NT2/D1 (cell line): ENCODE measurements around the gene MYOC.
"Not testable (repeated sequence)": the region's sequence is repeated elsewhere in the genome, so short reads cannot be mapped to it uniquely, and the experiment has no call there.

Experiments
- DNase-seq: peaks from one replicate; pipeline ENCODE4 v3.0.0-alpha.2; 2011; ENCODE audit warnings: low read depth, low spot score
- H3K27me3 ChIP-seq: 2 replicates; pipeline ENCODE4 v1.6.0; 2011; ENCODE audit warnings: mild to moderate bottlenecking; ENCODE audit not compliant: insufficient read length, insufficient read depth
- H3K36me3 ChIP-seq: 2 replicates; pipeline ENCODE4 v1.6.1; 2011; ENCODE audit warnings: mild to moderate bottlenecking, low read length, mixed read lengths; ENCODE audit not compliant: insufficient read depth, insufficient read length
- H3K4me1 ChIP-seq: 2 replicates; pipeline ENCODE4 v1.5.1; 2011; ENCODE audit not compliant: insufficient read depth, insufficient read length
- H3K4me3 ChIP-seq: 2 replicates; pipeline ENCODE4 v1.5.1; 2011; ENCODE audit warnings: low read depth; ENCODE audit not compliant: insufficient read length
- H3K9ac ChIP-seq: 2 replicates; pipeline ENCODE4 v1.6.0; 2011; ENCODE audit warnings: low read depth; ENCODE audit not compliant: insufficient read length
- H3K9me3 ChIP-seq: 2 replicates; pipeline ENCODE4 v1.5.1; 2011; ENCODE audit warnings: mild to moderate bottlenecking, low read length; ENCODE audit not compliant: insufficient read depth
- SUZ12 ChIP-seq: IDR thresholded peaks from 2 replicates; pipeline ENCODE4 v1.6.1; 2011; ENCODE audit not compliant: insufficient read length, insufficient read depth; ENCODE audit errors: extremely low read depth
- YY1 ChIP-seq: IDR thresholded peaks from 2 replicates; pipeline ENCODE4 v1.6.1; 2011; ENCODE audit not compliant: insufficient read length, insufficient read depth
- ZNF274 ChIP-seq: IDR thresholded peaks from 2 replicates; pipeline ENCODE4 v1.6.1; 2011; ENCODE audit warnings: mild to moderate bottlenecking, low read depth, low read length

Gene MYOC

GRCh38 chr1:171600862-171601261 is 51.6 kb downstream of the MYOC start:
- no peak for DNase-seq
- H3K9me3 ChIP-seq: no peaks in the 10 kb centered on the region
- H3K4me3 ChIP-seq: no peak overlapping the region
- TF ChIP-seq ZNF274 (no peak), SUZ12 (no peak)
- peaks cover 2% of the 10 kb centered on the region for H3K4me1 ChIP-seq
- H3K27me3 ChIP-seq: no peaks in the 10 kb centered on the region
- H3K36me3 ChIP-seq: no peaks in the 10 kb centered on the region
- H3K9ac ChIP-seq: no peak overlapping the region

GRCh38 chr1:171600310-171600709 is 52.2 kb downstream of the MYOC start:
- H3K9ac ChIP-seq, H3K4me1 ChIP-seq, H3K4me3 ChIP-seq, H3K27me3 ChIP-seq, H3K36me3 ChIP-seq, DNase-seq, H3K9me3 ChIP-seq: not testable (repeated sequence)

GRCh38 chr1:171597203-171597602 is 55.3 kb downstream of the MYOC start:
- H3K4me3 ChIP-seq: no peak overlapping the region
- no peaks in the 10 kb centered on the region for H3K27me3 ChIP-seq
- no peaks in the 10 kb centered on the region for H3K4me1 ChIP-seq
- no peak overlapping the region for H3K9ac ChIP-seq
- no peaks in the 10 kb centered on the region for H3K9me3 ChIP-seq
- no peak for DNase-seq
- H3K36me3 ChIP-seq: peaks cover 31% of the 10 kb centered on the region
- no peak for TF ChIP-seq YY1
- no peak for TF ChIP-seq ZNF274
- TF ChIP-seq SUZ12: no peak

GRCh38 chr1:171596705-171597104 is 55.8 kb downstream of the MYOC start:
- TF ChIP-seq SUZ12: no peak
- no peak for TF ChIP-seq ZNF274
- no peak for TF ChIP-seq YY1
- Histone ChIP-seq H3K36me3 (peaks cover 36% of the 10 kb centered on the region), H3K9me3 (no peaks in the 10 kb centered on the region), H3K9ac (no peak overlapping the region), H3K4me1 (no peaks in the 10 kb centered on the region), H3K4me3 (no peak overlapping the region), H3K27me3 (no peaks in the 10 kb centered on the region)
- no peak for DNase-seq

- Histone ChIP-seq H3K4me1 (no peaks in the 10 kb centered on the region), H3K9me3 (no peaks in the 10 kb centered on the region), H3K4me3 (no peak overlapping the region), H3K36me3 (peaks cover 42% of the 10 kb centered on the region), H3K27me3 (no peaks in the 10 kb centered on the region), H3K9ac (no peak overlapping the region)
- TF ChIP-seq ZNF274 (no peak), SUZ12 (no peak)
- DNase-seq: no peak
Measured at GRCh38 chr1:171596119-171596518, 56.4 kb downstream of the MYOC start.

- H3K27me3 ChIP-seq: no peaks in the 10 kb centered on the region
- H3K36me3 ChIP-seq: peaks cover 50% of the 10 kb centered on the region
- no peaks in the 10 kb centered on the region for H3K4me1 ChIP-seq
- H3K9ac ChIP-seq: no peak overlapping the region
- no peak overlapping the region for H3K4me3 ChIP-seq
- DNase-seq: no peak
- TF ChIP-seq YY1 (no peak), SUZ12 (no peak), ZNF274 (no peak)
- H3K9me3 ChIP-seq: no peaks in the 10 kb centered on the region
Measured at GRCh38 chr1:171595324-171595723, 57.2 kb downstream of the MYOC start.

GRCh38 chr1:171590022-171590421 is 62.5 kb downstream of the MYOC start:
- H3K36me3 ChIP-seq: peaks cover 93% of the 10 kb centered on the region
- H3K9ac ChIP-seq: no peak overlapping the region
- no peak for DNase-seq
- no peaks in the 10 kb centered on the region for H3K27me3 ChIP-seq
- H3K4me1 ChIP-seq: no peaks in the 10 kb centered on the region
- TF ChIP-seq YY1 (no peak), ZNF274 (no peak), SUZ12 (no peak)
- H3K9me3 ChIP-seq: no peaks in the 10 kb centered on the region
- no peak overlapping the region for H3K4me3 ChIP-seq

GRCh38 chr1:171588230-171588629 is 64.3 kb downstream of the MYOC start:
- no peaks in the 10 kb centered on the region for H3K9me3 ChIP-seq
- H3K4me3 ChIP-seq: no peak overlapping the region
- no peak overlapping the region for H3K9ac ChIP-seq
- H3K36me3 ChIP-seq: peaks cover 95% of the 10 kb centered on the region
- no peak for DNase-seq
- H3K27me3 ChIP-seq: no peaks in the 10 kb centered on the region
- no peaks in the 10 kb centered on the region for H3K4me1 ChIP-seq
- no peak for TF ChIP-seq YY1
- TF ChIP-seq ZNF274: no peak
- TF ChIP-seq SUZ12: no peak
